Upper lobe of right lung (tissue), 1 donor: ENCODE results near the gene FANCM. TPM values are rescaled to one million over a fixed set of nuclear protein-coding genes. Genes with fewer than 3 reads are reported as not detected.

Experiments used
- ATAC-seq: fragments of 200-7000 bp; cut with Tn5 transposase; one replicate; pipeline ENCODE4 v1.9.1; 2020; ENCODE audit warnings: mild to moderate bottlenecking, moderate library complexity
- DNase-seq: peaks from one replicate; pipeline ENCODE4 v3.0.0-alpha.2; 2020
- H3K27ac ChIP-seq: fragments of 200-600 bp; one replicate; pipeline ENCODE4 v1.8.0; 2022
- H3K27me3 ChIP-seq: fragments of 200-600 bp; one replicate; pipeline ENCODE4 v1.8.0; 2022; ENCODE audit warnings: mild to moderate bottlenecking
- H3K36me3 ChIP-seq: fragments of 200-600 bp; one replicate; pipeline ENCODE4 v1.8.0; 2022
- H3K4me1 ChIP-seq: fragments of 200-600 bp; one replicate; pipeline ENCODE4 v1.8.0; 2022
- H3K4me3 ChIP-seq: fragments of 200-600 bp; one replicate; pipeline ENCODE4 v1.8.0; 2022; ENCODE audit warnings: mild to moderate bottlenecking
- H3K9me3 ChIP-seq: fragments of 200-600 bp; one replicate; pipeline ENCODE4 v1.8.0; 2022
- CTCF ChIP-seq: fragments of 200-600 bp; IDR thresholded peaks from one replicate; pipeline ENCODE4 v1.8.0; 2022; ENCODE audit warnings: antibody characterized with exemption
- intact Hi-C: fragments of 100-400 bp; cut with DNase I; formaldehyde crosslinking; loops from one replicate; pipeline ENCODE4 v1.11.0; 2022
- total RNA-seq: library from RNA; stranded (reverse); fragmentation: NEBNext Ultra II Directional; extraction: Animal tissue kit (Norgen Biotek cat#: 25700); gene quantifications from one replicate; pipeline ENCODE4 v1.2.1, GENCODE V29; 2021
- donor health status: DM: no; HTN: yes; CAD: no; lungs with severe emphysema.

FANCM gene
- total RNA-seq, 1 donor from 2014 or later, result 3.1 TPM

DNA sequence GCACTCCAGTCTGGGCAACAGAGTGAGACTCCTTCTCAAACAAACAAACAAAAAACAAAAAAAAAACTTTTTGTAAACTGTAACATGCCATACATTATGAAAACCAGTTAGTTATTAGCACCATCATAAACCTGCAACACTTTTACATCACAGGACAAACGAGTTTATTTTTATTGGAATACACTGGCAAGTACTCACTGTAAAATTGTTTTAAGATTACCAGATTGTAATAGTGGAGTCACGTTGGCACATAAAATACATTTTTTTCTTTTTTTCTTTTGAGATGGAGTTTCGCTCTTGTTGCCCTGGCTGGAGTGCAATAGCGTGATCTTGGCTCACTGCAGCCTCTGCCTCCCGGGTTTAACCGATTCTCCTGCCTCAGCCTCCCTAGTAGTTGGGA, 17.1 kb upstream of the FANCM start:
- intact Hi-C loops, result no loop called here
- no peak for TF ChIP-seq CTCF
- Histone ChIP-seq H3K27me3 (no peaks in the 10 kb centered on the region), H3K27ac (no peak overlapping the region), H3K9me3 (no peaks in the 10 kb centered on the region), H3K36me3 (peaks cover 91% of the 10 kb centered on the region), H3K4me1 (no peaks in the 10 kb centered on the region), H3K4me3 (no peak overlapping the region)
- ATAC-seq, result no peak
- no peak for DNase-seq

- TF ChIP-seq CTCF, result no peak
- H3K27me3 ChIP-seq, result no peaks in the 10 kb centered on the region
- H3K4me3 ChIP-seq, result no peak overlapping the region
- H3K9me3 ChIP-seq, result no peaks in the 10 kb centered on the region
- no peak for DNase-seq
- ATAC-seq, result no peak
- intact Hi-C loops, result no loop called here
- no peaks in the 10 kb centered on the region for H3K4me1 ChIP-seq
- no peak overlapping the region for H3K27ac ChIP-seq
- H3K36me3 ChIP-seq, result peaks cover 79% of the 10 kb centered on the region
These were observed 15.6 kb upstream of the FANCM start for GRCh38 chr14:45120096-45120495.

- no peak for ATAC-seq
- H3K4me3 ChIP-seq, result no peak overlapping the region
- TF ChIP-seq CTCF, result no peak
- no peaks in the 10 kb centered on the region for H3K27me3 ChIP-seq
- peaks cover 70% of the 10 kb centered on the region for H3K36me3 ChIP-seq
- DNase-seq, result no peak
- H3K27ac ChIP-seq, result no peak overlapping the region
- H3K9me3 ChIP-seq, result no peaks in the 10 kb centered on the region
- intact Hi-C loops, result no loop called here
- no peaks in the 10 kb centered on the region for H3K4me1 ChIP-seq
These were observed 12.5 kb upstream of the FANCM start for GRCh38 chr14:45123271-45123670.

DNA sequence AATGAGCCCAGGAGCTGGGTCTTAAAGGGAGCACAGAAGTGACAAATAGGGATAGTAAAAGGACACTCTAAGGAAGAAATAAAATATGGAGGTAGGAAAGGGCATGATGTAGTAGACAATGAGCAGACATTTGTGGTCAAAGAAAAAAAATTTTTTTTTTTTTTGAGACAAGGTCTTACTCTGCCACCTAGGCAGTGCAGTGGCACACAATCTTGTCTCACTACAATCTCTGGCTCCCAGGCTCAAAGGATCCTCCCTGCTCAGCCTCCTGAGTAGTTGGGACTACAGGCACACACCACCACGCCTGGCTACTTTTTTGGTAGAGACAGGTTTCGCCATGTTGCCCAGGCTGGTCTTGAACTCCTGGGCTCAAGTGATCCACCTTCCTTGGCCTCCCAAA, 10.0 kb upstream of the FANCM start:
- Histone ChIP-seq H3K4me3 (no peak overlapping the region), H3K36me3 (peaks cover 63% of the 10 kb centered on the region), H3K9me3 (no peaks in the 10 kb centered on the region), H3K27ac (no peak overlapping the region), H3K4me1 (no peaks in the 10 kb centered on the region), H3K27me3 (no peaks in the 10 kb centered on the region)
- no peak for TF ChIP-seq CTCF
- DNase-seq (no peak), ATAC-seq (no peak)
- intact Hi-C loops, result no loop called here

DNA sequence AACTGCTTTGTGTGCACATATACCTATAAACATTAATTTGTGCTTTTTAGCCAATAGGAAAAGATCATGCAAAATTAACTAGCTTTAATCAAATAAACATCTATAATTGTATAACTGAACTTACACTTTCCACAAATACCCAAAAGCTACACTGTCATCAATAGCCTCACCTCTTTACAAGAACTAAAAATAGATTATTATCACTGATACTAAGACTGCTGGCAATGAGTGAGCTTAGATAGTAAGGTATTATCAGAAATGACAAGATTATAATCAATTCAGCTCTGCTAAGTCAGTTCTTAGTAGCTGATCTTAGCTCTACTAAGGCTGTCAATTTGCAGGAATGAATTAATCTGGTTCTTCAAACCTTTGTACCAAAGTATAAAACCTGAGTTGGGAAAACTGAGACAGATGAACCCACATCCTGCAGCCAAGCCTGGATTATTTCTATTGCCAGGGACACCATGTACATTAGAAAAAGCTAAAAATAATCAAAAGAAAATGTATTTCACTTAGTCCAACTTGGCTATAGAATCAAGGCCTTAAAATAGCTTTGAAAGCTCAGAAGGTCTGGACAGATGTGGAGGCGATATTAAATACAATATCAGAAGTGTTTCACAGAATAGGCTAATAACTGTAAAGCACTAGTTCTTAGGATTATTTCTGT, 6.6 kb upstream of the FANCM start:
- ATAC-seq (no peak), DNase-seq (no peak)
- TF ChIP-seq CTCF, result no peak
- H3K27me3 ChIP-seq, result no peaks in the 10 kb centered on the region
- H3K27ac ChIP-seq, result no peak overlapping the region
- intact Hi-C loops, result no loop called here
- no peaks in the 10 kb centered on the region for H3K9me3 ChIP-seq
- H3K36me3 ChIP-seq, result peaks cover 43% of the 10 kb centered on the region
- peaks cover 7% of the 10 kb centered on the region for H3K4me1 ChIP-seq
- H3K4me3 ChIP-seq, result no peak overlapping the region

DNA sequence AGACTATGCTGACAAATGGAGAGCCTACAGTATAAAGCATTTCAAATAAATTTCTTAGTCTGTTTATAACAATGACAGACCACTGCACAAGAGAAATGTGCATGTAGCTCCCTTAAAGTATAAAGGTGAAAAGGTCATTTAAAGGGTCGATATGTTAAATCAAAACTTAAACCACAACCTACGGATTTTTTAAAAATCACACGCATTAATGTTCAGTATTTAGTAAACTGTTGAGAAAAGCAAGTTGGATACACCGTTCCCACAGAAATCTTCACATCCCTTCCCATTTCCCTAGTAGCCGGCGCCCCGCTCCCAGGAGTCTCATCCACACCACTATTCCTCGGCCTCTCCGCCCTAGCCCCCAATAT, 2.1 kb upstream of the FANCM start:
- Histone ChIP-seq H3K36me3 (peaks cover 14% of the 10 kb centered on the region), H3K9me3 (no peaks in the 10 kb centered on the region), H3K27me3 (no peaks in the 10 kb centered on the region), H3K4me1 (peaks cover 20% of the 10 kb centered on the region), H3K4me3 (peak overlapping the region; percentile 75), H3K27ac (peak overlapping the region; percentile 88)
- intact Hi-C loops, result no loop called here
- DNase-seq, result no peak
- ATAC-seq, result no peak
- TF ChIP-seq CTCF, result no peak
